Type B pancreatic cell (in vitro differentiated cells): ENCODE results near the gene THOC1. TPM values are rescaled to one million over a fixed set of nuclear protein-coding genes. Genes with fewer than 3 reads are reported as not detected.

Source experiments
- DNase-seq: peaks from one replicate; pipeline ENCODE4 v3.0.0; 2021; ENCODE audit warnings: mixed read lengths; ENCODE audit not compliant: unreplicated experiment; ENCODE audit errors: extremely low spot score
- H3K27ac Mint-ChIP-seq: 2 replicates; pipeline ENCODE4 v1.8.0; 2021; ENCODE audit warnings: mild to moderate bottlenecking, mixed read lengths
- H3K27me3 Mint-ChIP-seq: 2 replicates; pipeline ENCODE4 v1.8.0; 2021; ENCODE audit warnings: mixed read lengths
- H3K36me3 Mint-ChIP-seq: 2 replicates; pipeline ENCODE4 v1.8.0; 2021; ENCODE audit warnings: mixed read lengths
- H3K4me1 Mint-ChIP-seq: one replicate; pipeline ENCODE4 v1.8.0; 2021; ENCODE audit warnings: mixed read lengths; ENCODE audit not compliant: unreplicated experiment
- H3K4me3 Mint-ChIP-seq: 2 replicates; pipeline ENCODE4 v1.8.0; 2021; ENCODE audit warnings: mild to moderate bottlenecking, mixed read lengths
- H3K9me3 Mint-ChIP-seq: 2 replicates; pipeline ENCODE4 v1.8.0; 2021; ENCODE audit warnings: mixed read lengths
- CTCF ChIP-seq: fragments of 200-600 bp; sonication (generic); conservative IDR thresholded peaks from 2 replicates; pipeline ENCODE4 v1.5.0; 2021; ENCODE audit warnings: antibody characterized with exemption, mild to moderate bottlenecking
- long read RNA-seq: library from polyadenylated mRNA; unstranded; transcript quantifications from one replicate; pipeline ENCODE4 v2.0.0, GENCODE V29; 2020
- total RNA-seq: library from RNA; stranded (reverse); gene quantifications from 2 replicates; pipeline ENCODE4 v1.2.1, GENCODE V29; 2021; ENCODE audit warnings: low replicate concordance

Gene THOC1
- 33.9 and 58.3 TPM in 2 replicates for total RNA-seq
- long read RNA-seq, transcript THOC1-201 (21 exons, 2,087 nt) = major isoform, 60 of 90 reads
- long read RNA-seq, partial matches to known transcripts = 10 of 90 reads
- long read RNA-seq, other reads (novel, unspliced or antisense) = 13 of 90 reads

DNA sequence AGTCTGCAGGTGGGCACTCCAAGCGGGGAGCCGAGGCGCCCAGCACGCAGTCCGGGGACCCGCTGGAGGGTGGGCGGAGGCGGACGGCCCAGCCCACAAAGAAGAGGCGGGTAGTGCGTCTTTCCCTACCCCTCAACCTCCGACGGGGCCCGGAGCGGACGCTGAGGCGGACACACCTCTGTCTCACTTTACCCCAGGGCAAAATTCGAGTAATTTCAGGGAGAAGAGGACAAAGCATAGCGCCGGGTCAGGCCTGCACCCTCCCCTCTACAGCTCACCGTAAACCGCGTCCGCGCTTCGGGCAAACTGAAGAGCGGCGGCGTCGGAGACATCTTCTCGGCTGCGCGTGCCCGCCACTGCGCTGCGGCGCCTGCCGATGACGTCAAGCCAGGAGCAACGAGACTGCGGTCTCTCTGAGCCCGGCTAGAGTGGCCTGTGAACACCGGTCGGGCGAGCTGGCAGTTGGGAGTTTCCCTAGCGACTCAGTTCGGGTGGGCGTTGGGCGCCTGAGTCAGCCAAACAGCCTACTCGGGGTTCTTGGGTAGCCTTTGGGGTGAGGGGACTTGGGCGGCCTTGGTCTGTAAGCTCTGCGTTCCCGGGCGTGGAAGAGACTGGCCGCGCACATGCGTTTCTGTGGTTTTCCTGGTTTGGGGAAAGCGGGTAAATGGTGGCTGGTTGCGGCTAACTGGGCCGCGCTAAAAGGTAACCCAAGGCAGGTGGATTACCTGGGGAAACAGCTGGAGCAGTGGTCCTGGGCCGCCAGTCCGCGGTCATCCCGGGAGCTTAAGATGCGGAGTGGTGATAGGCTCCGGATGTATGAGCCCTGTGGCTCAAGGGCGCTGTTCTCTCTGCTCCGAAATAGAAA, at the start of gene THOC1:
Gene THOC1 (minus strand): TSS at position 360 of the 865 bp plus-strand sequence. CDS start 28 bp downstream, at position 332.
- DNase-seq = peak; percentile 91
- peaks cover 13% of the 10 kb centered on the region for H3K4me1 Mint-ChIP-seq
- TF ChIP-seq CTCF = no peak
- H3K4me3 Mint-ChIP-seq = peak within 1 kb of the TSS; percentile 100
- no peaks in the 10 kb centered on the region for H3K27me3 Mint-ChIP-seq
- no peaks in the 10 kb centered on the region for H3K9me3 Mint-ChIP-seq
- H3K27ac Mint-ChIP-seq = peak within 1 kb of the TSS; percentile 100
- peaks cover 13% of the 10 kb centered on the region for H3K36me3 Mint-ChIP-seq

GRCh38 chr18:317618-318017, 49.8 kb upstream of the THOC1 start:
- Mint-ChIP-seq H3K36me3 (peaks cover 14% of the 10 kb centered on the region), H3K27ac (no peak overlapping the region), H3K4me3 (no peak overlapping the region), H3K9me3 (no peaks in the 10 kb centered on the region), H3K27me3 (no peaks in the 10 kb centered on the region), H3K4me1 (peaks cover 13% of the 10 kb centered on the region)
- TF ChIP-seq CTCF = no peak
- no peak for DNase-seq

DNA sequence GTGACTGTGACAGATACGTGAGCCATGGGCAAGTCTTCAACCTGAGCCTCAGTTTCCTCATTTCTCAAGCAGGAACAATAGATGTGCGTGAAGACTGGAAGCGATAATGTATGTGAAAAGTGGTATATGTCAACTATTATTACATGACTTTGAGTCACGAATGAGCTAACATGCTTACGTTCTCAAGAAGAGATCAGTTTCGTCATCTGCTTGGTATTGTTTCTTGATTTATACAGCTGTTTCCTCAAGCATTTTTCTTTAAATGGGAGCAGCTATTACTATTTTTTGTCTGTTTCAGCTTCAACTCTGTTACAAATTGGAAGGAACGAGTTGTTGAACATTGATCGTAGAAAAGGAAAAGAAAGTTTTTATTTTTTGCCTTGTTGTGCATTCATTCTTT, 48.5 kb upstream of the THOC1 start:
- TF ChIP-seq CTCF = no peak
- Mint-ChIP-seq H3K4me3 (no peak overlapping the region), H3K36me3 (peaks cover 14% of the 10 kb centered on the region), H3K4me1 (peaks cover 9% of the 10 kb centered on the region), H3K9me3 (no peaks in the 10 kb centered on the region), H3K27me3 (no peaks in the 10 kb centered on the region), H3K27ac (no peak overlapping the region)
- DNase-seq = no peak

DNA sequence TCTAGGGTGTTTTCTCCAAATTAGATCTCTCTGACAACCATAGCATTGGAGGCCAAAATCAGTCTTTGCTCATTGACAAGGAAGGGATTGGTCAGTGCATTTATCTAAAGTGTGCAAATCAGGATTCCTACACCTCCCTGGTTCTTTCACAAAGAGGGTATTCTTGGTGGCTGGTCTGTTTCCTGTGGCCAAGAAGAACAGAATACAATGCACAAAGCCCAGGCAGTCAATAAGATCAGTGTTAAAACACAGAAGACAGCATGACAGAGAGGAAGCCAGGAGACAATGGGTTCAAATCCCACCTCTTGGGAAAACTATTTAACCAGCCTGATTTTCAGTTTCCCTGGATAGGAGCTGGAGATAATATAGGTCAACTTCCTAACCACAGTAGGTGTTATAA, 46.1 kb upstream of the THOC1 start:
- no peaks in the 10 kb centered on the region for H3K4me1 Mint-ChIP-seq
- peaks cover 5% of the 10 kb centered on the region for H3K36me3 Mint-ChIP-seq
- H3K4me3 Mint-ChIP-seq = no peak overlapping the region
- no peak overlapping the region for H3K27ac Mint-ChIP-seq
- H3K9me3 Mint-ChIP-seq = peaks cover 5% of the 10 kb centered on the region
- peaks cover 6% of the 10 kb centered on the region for H3K27me3 Mint-ChIP-seq
- TF ChIP-seq CTCF = no peak
- DNase-seq = no peak

DNA sequence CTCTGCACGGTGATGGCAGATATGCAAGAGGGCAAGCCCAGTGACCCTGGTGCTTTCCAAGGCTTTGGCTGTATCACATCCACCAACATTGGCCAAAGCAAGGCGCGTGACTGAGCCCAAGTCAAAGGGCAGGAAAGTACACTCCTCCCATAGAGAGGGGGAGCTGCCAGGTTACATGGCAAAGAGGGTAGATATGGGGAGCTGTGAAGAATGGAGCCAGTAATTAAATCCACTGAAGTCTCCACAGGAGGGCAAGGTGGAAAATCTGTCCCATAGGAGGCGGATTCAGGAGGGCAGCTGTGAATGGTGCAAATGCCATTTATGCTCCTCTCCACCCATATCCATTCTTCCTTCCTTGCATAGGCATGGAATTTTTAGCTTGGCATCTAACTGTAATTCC, 44.6 kb upstream of the THOC1 start:
- H3K4me3 Mint-ChIP-seq = no peak overlapping the region
- no peak for TF ChIP-seq CTCF
- H3K36me3 Mint-ChIP-seq = peaks cover 5% of the 10 kb centered on the region
- H3K9me3 Mint-ChIP-seq = peaks cover 5% of the 10 kb centered on the region
- H3K4me1 Mint-ChIP-seq = no peaks in the 10 kb centered on the region
- DNase-seq = no peak
- peaks cover 6% of the 10 kb centered on the region for H3K27me3 Mint-ChIP-seq
- H3K27ac Mint-ChIP-seq = no peak overlapping the region
